Ascending aorta (tissue), 2 donors: ENCODE results near the gene MGME1. TPM values are rescaled to one million over a fixed set of nuclear protein-coding genes. Genes with fewer than 3 reads are reported as not detected.

Source experiments
- DNase-seq, 2 donors: peaks; one replicate each; pipeline ENCODE4 v3.0.0-alpha.2; 2019; ENCODE audit warnings: low spot score in 2 of 2
- H3K27ac ChIP-seq, 2 donors: fragments of 200-600 bp; sonication (generic); one replicate each; pipeline ENCODE4 v1.5.1; 2016 to 2017; ENCODE audit warnings: mild to moderate bottlenecking in 1 of 2
- H3K27me3 ChIP-seq: fragments of 200-600 bp; sonication (generic); one replicate; pipeline ENCODE4 v1.5.1; 2017
- H3K36me3 ChIP-seq, 2 donors: fragments of 200-600 bp; sonication (generic); one replicate each; pipeline ENCODE4 v1.5.1; 2016
- H3K4me1 ChIP-seq, 2 donors: fragments of 200-600 bp; sonication (generic); one replicate each; pipeline ENCODE4 v1.5.1; 2016 to 2017; ENCODE audit warnings: mild to moderate bottlenecking in 1 of 2
- H3K4me3 ChIP-seq, 2 donors: fragments of 200-600 bp; sonication (generic); one replicate each; pipeline ENCODE4 v1.5.1; 2016 to 2017; ENCODE audit warnings: mild to moderate bottlenecking in 1 of 2
- H3K9me3 ChIP-seq, 2 donors: fragments of 200-600 bp; sonication (generic); one replicate each; pipeline ENCODE4 v1.5.1; 2016
- CTCF ChIP-seq, 3 experiments: fragments of 200-600 bp in 2 of 3; fragments of 450-650 bp in 1 of 3; sonication (generic) in 2 of 3; IDR thresholded peaks; one replicate each; pipeline ENCODE4 v1.5.1; 2016 to 2019; ENCODE audit warnings: antibody characterized with exemption in 3 of 3, mild to moderate bottlenecking in 1 of 3, moderate library complexity in 1 of 3
- intact Hi-C: fragments of 100-400 bp; cut with DNase I; formaldehyde crosslinking; loops from one replicate; pipeline ENCODE4 v1.15.1; 2023
- total RNA-seq: library from RNA; depleted of rRNA; stranded (reverse); fragments of >200 nt; gene quantifications from one replicate; pipeline ENCODE4 v1.1.0, GENCODE V29; 2016

The MGME1 gene
- total RNA-seq, 1 donor from 2014 or later: 0.85 TPM

- no peaks in the 10 kb centered on the region for H3K36me3 ChIP-seq
- no peaks in the 10 kb centered on the region for H3K27me3 ChIP-seq
- no peak for TF ChIP-seq CTCF (IDR thresholded peaks at IDR 0.05)
- no peak overlapping the region for H3K27ac ChIP-seq
- no peaks in the 10 kb centered on the region for H3K4me1 ChIP-seq
- H3K4me3 ChIP-seq: no peak overlapping the region
- intact Hi-C loops: no loop called here
- H3K9me3 ChIP-seq: no peaks in the 10 kb centered on the region
- DNase-seq: no peak
These were observed 42.7 kb downstream of the MGME1 start for GRCh38 chr20:18011482-18011881.

DNA sequence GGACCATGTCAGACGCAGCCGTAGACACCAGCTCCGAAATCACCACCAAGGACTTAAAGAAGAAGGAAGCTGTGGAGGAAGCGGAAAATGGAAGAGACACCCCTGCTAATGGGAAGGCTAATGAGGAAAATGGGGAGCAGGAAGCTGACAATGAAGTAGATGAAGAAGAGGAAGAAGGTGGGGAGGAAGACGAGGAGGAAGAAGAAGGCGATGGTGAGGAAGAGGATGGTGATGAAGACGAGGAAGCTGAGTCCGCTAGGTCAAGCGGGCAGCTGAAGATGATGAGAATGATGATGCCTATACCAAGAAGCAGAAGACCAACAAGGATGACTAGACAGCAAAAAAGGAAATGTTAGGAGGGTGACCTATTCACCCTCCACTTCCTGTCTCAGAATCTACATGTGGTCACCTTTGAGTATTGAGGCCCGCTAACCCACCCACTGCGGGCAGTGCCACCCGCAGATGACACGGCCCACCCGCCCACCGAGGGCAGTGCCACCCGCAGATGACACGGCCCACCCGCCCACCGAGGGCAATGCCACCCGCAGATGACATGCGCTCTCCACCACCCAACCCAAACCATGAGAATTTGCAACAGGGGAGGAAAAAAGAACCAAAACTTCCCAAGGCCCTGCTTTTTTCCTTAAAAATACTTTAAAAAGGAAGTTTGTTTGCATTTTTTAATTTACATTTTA lies 43.3 kb downstream of the MGME1 start:
- H3K27me3 ChIP-seq: no peaks in the 10 kb centered on the region
- no peaks in the 10 kb centered on the region for H3K9me3 ChIP-seq
- TF ChIP-seq CTCF (IDR thresholded peaks at IDR 0.05): no peak
- DNase-seq: no peak
- H3K27ac ChIP-seq: no peak overlapping the region
- H3K4me3 ChIP-seq: no peak overlapping the region
- H3K36me3 ChIP-seq: no peaks in the 10 kb centered on the region
- H3K4me1 ChIP-seq: no peaks in the 10 kb centered on the region
- intact Hi-C loops: no loop called here

GRCh38 chr20:18012901-18013300 lies 44.1 kb downstream of the MGME1 start:
- Histone ChIP-seq H3K36me3 (no peaks in the 10 kb centered on the region), H3K27ac (no peak overlapping the region), H3K4me3 (no peak overlapping the region), H3K4me1 (no peaks in the 10 kb centered on the region), H3K27me3 (no peaks in the 10 kb centered on the region), H3K9me3 (no peaks in the 10 kb centered on the region)
- no peak for TF ChIP-seq CTCF (IDR thresholded peaks at IDR 0.05)
- intact Hi-C loops: no loop called here
- DNase-seq: no peak

GRCh38 chr20:18014411-18014810 lies 45.6 kb downstream of the MGME1 start:
- intact Hi-C loops: no loop called here

GRCh38 chr20:18016772-18017171 lies 48.0 kb downstream of the MGME1 start:
- Histone ChIP-seq H3K36me3 (no peaks in the 10 kb centered on the region), H3K27me3 (no peaks in the 10 kb centered on the region), H3K4me3 (no peak overlapping the region), H3K9me3 (no peaks in the 10 kb centered on the region), H3K27ac (no peak overlapping the region), H3K4me1 (no peaks in the 10 kb centered on the region)
- intact Hi-C loops: no loop called here
- no peak for TF ChIP-seq CTCF (IDR thresholded peaks at IDR 0.05)
- no peak for DNase-seq

More at GRCh38 chr20:18014411-18014810, 45.6 kb downstream of the MGME1 start:
- H3K27ac ChIP-seq: no peak overlapping the region
- H3K4me1 ChIP-seq: no peaks in the 10 kb centered on the region
- no peaks in the 10 kb centered on the region for H3K9me3 ChIP-seq
- no peak for TF ChIP-seq CTCF (IDR thresholded peaks at IDR 0.05)
- no peaks in the 10 kb centered on the region for H3K36me3 ChIP-seq
- H3K4me3 ChIP-seq: no peak overlapping the region
- DNase-seq: no peak
- H3K27me3 ChIP-seq: no peaks in the 10 kb centered on the region

GRCh38 chr20:18018100-18018499 lies 49.3 kb downstream of the MGME1 start:
- Histone ChIP-seq H3K36me3 (no peaks in the 10 kb centered on the region), H3K4me3 (no peak overlapping the region), H3K9me3 (no peaks in the 10 kb centered on the region), H3K4me1 (no peaks in the 10 kb centered on the region), H3K27me3 (no peaks in the 10 kb centered on the region), H3K27ac (no peak overlapping the region)
- TF ChIP-seq CTCF (IDR thresholded peaks at IDR 0.05): no peak
- intact Hi-C loops: no loop called here
- DNase-seq: no peak
